ENCODE measurements around the gene FGD6. TPM values are rescaled to one million over a fixed set of nuclear protein-coding genes. Genes with fewer than 3 reads are reported as not detected.

The FGD6 gene
- total and polyA plus RNA-seq, 9 donors, result 4.5 to 18.7 (median 15.2) TPM

DNA sequence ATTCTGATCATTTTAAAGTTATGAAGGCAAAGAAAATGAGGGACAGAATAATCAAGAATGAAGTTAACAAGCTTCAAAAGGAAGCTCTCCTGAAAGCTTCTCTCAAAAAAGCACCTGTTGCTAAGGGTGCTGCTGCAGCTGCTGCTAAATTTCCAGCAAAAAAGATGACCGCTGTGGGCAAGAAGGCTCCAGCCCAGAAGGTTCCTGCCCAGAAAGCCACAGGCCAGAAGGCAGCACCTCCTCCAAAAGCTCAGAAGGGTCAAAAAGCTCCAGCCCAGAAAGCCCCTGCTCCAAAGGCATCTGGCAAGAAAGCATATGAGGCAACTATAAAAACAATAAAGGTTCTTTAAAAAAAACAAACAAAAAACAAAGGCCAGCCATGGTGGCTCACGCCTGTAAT is 91.2 kb downstream of the FGD6 start:
- no peak overlapping the region for H3K27ac ChIP-seq
- intact Hi-C loops (cut with DNase I), result no loop called here
- no peaks in the 10 kb centered on the region for H3K4me1 ChIP-seq (ENCODE audit: insufficient read depth)
- DNase-seq, result no peak
- no peaks in the 10 kb centered on the region for H3K27me3 ChIP-seq
- TF ChIP-seq, protein P1, sequence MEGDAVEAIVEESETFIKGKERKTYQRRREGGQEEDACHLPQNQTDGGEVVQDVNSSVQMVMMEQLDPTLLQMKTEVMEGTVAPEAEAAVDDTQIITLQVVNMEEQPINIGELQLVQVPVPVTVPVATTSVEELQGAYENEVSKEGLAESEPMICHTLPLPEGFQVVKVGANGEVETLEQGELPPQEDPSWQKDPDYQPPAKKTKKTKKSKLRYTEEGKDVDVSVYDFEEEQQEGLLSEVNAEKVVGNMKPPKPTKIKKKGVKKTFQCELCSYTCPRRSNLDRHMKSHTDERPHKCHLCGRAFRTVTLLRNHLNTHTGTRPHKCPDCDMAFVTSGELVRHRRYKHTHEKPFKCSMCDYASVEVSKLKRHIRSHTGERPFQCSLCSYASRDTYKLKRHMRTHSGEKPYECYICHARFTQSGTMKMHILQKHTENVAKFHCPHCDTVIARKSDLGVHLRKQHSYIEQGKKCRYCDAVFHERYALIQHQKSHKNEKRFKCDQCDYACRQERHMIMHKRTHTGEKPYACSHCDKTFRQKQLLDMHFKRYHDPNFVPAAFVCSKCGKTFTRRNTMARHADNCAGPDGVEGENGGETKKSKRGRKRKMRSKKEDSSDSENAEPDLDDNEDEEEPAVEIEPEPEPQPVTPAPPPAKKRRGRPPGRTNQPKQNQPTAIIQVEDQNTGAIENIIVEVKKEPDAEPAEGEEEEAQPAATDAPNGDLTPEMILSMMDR (IDR thresholded peaks at IDR 0.05), result no peak
- TF ChIP-seq POLR2A (IDR thresholded peaks at IDR 0.05) (no peak), EP300 (IDR thresholded peaks at IDR 0.05) (no peak)
- H3K4me3 ChIP-seq, result no peak overlapping the region
- H3K9me3 ChIP-seq, result no peaks in the 10 kb centered on the region
- WGBS, 3 donors, result 84 to 97% (median 94%) methylated on average over 2 of the region's 2 CpGs
- no peaks in the 10 kb centered on the region for H3K36me3 ChIP-seq

DNA sequence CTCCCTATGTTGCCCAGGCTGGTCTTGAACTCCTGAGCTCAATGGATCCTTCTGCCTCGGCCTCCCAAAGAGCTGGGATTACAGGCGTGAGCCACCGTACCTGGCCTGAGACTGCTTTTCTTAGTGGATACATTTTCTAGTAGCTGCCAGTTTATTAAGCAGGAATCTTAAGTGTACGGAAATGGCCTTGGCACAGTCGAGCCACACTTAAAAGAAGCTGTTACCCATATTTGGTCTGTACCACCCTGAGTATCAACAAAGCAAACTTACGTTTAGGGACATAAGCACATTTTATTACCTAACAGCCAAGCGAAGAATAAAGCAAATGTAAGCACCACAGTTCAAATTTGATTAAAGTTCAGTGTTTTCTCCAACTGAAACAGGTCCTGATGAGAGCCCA is 93.2 kb downstream of the FGD6 start:
- no peaks in the 10 kb centered on the region for H3K4me1 ChIP-seq (ENCODE audit: insufficient read depth)
- no peaks in the 10 kb centered on the region for H3K36me3 ChIP-seq
- no peak overlapping the region for H3K27ac ChIP-seq
- 89 to 93% (median 91%) methylated on average over 7 of the region's 7 CpGs for WGBS, 3 donors
- H3K27me3 ChIP-seq, result no peaks in the 10 kb centered on the region
- DNase-seq, result no peak
- intact Hi-C loops (cut with DNase I), result no loop called here
- no peak for TF ChIP-seq POLR2A (IDR thresholded peaks at IDR 0.05)
- TF ChIP-seq EP300 (IDR thresholded peaks at IDR 0.05), result no peak
- TF ChIP-seq, protein P1 (IDR thresholded peaks at IDR 0.05), result no peak
- no peak overlapping the region for H3K4me3 ChIP-seq
- H3K9me3 ChIP-seq, result no peaks in the 10 kb centered on the region

DNA sequence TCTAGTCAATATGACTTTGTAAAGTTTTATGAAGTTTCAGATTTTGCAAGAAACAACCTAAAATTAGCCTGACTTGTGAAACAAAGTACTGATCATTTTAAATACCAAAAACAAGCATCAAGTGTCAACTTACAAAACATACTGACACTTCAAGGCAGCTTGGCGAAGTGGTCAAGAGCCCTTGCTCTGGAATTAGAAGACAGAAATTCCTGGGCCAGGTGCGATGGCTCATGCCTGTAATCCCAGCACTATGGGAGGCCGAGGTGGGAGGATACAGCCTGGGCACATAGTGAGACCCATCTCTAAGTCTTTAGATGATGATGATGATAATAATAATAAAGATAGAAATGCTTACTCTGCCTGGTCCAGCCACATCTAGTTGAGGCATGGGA is 98.5 kb downstream of the FGD6 start:
- H3K27ac ChIP-seq, result no peak overlapping the region
- no peaks in the 10 kb centered on the region for H3K36me3 ChIP-seq
- no peak for DNase-seq
- H3K9me3 ChIP-seq, result no peaks in the 10 kb centered on the region
- H3K27me3 ChIP-seq, result no peaks in the 10 kb centered on the region
- no peak overlapping the region for H3K4me3 ChIP-seq
- peaks cover 6% of the 10 kb centered on the region for H3K4me1 ChIP-seq (ENCODE audit: insufficient read depth)
- WGBS, 3 donors, result 79 to 82% (median 81%) methylated on average over 3 of the region's 3 CpGs
- intact Hi-C loops (cut with DNase I), result loop anchor here (5.0 to 10.0 kb wide), 5 partner anchors 99 to 419 kb away; partner anchors contain the start of genes FGD6 (in 2 of the 4) and VEZT (in 2 of the 4)
- TF ChIP-seq, protein P1 (IDR thresholded peaks at IDR 0.05), result no peak
- TF ChIP-seq EP300 (IDR thresholded peaks at IDR 0.05) (no peak), POLR2A (IDR thresholded peaks at IDR 0.05) (no peak)

DNA sequence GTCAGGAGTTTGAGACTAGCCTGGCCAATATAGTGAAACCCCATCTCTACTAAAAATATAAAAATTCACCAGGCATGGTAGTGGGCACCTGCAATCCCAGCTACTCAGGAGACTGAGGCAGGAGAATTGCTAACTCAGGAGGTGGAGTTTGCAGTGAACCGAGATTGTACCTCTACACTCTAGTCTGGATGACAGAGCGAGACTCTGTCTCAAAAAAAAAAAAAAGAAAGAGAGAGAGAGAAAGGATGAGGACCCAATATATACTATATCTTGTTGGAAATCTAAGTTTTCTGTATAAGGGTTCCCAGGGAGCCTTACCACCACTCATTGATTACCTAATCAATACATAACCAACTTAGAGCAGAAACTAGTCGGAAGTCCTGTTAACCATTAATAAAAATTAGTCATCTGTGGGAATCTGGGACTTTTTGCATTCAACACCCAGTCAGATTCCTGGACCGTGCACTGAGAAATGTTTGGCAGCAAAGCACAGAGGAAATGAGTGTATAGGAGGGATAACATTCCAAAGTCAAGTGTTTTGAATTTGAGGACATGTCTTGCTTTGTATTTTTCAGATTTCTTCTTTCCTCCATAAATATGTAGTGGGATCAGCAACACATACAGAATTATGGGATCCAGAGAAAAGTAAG is 99.0 kb downstream of the FGD6 start:
- TF ChIP-seq, protein P1 (IDR thresholded peaks at IDR 0.05), result no peak
- TF ChIP-seq POLR2A (IDR thresholded peaks at IDR 0.05) (no peak), EP300 (IDR thresholded peaks at IDR 0.05) (no peak)
- WGBS, 3 donors, result 46 to 54% (median 50%) methylated on average over 4 of the region's 4 CpGs

More for the DNA sequence above, 99.0 kb downstream of the FGD6 start:
- H3K4me3 ChIP-seq, result no peak overlapping the region
- H3K9me3 ChIP-seq, result no peaks in the 10 kb centered on the region
- H3K27ac ChIP-seq, result no peak overlapping the region
- intact Hi-C loops (cut with DNase I), result loop anchor here (5.0 to 10.0 kb wide), 5 partner anchors 99 to 419 kb away; partner anchors contain the start of genes FGD6 (in 2 of the 4) and VEZT (in 2 of the 4)
- H3K4me1 ChIP-seq (ENCODE audit: insufficient read depth), result peaks cover 6% of the 10 kb centered on the region
- H3K27me3 ChIP-seq, result no peaks in the 10 kb centered on the region
- H3K36me3 ChIP-seq, result no peaks in the 10 kb centered on the region
- no peak for DNase-seq

Data from ovary (tissue), 9 donors.